NCI-H345 (cell line): ENCODE data around the gene IFRD1.
"Not testable (repeated sequence)": the region's sequence is repeated elsewhere in the genome, so short reads cannot be mapped to it uniquely, and the experiment has no call there.

ENCODE experiments used
- DNase-seq: peaks from one replicate; lab custom pipeline; 2025; lab: John Stamatoyannopoulos, UW

Gene IFRD1

DNA sequence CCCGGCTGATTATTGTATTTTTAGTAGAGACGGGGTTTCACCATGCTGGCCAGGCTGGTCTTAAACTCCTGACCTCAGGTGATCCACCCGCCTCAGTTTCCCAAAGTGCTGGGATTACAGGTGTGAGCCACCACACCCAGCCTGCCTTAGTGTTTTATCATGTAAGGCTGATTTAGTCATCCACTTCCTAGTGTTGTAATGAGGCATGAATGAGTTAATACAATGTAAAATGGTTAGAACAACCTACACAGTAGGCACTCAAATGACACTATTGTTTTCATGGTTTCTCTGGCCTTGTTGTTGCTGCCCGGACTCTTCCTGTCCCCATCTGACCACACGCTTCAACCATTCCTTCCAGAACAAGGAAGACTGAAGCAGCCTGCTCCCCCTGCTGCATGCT is 66.2 kb downstream of the IFRD1 start:
- not testable (repeated sequence) for DNase-seq

DNA sequence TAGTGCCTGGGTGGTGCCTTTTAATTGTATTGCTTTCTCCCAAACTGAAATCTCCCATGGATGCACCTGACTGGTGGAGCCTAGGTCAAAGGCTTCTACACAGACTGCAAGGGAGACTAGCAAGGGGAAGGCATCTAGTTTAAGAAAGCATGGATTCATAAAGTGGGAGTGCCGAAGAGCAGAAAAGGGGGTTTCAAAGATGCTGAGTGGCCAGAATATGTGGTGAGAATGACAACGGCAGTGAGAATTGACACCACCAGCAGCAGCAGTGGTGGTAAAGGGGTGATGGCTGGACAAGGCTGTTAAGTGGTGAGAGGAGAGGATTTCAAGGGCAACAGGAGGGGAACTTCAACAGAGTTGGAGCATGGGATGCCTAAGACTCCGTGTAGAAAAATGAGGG is 67.2 kb downstream of the IFRD1 start:
- DNase-seq: no peak

DNA sequence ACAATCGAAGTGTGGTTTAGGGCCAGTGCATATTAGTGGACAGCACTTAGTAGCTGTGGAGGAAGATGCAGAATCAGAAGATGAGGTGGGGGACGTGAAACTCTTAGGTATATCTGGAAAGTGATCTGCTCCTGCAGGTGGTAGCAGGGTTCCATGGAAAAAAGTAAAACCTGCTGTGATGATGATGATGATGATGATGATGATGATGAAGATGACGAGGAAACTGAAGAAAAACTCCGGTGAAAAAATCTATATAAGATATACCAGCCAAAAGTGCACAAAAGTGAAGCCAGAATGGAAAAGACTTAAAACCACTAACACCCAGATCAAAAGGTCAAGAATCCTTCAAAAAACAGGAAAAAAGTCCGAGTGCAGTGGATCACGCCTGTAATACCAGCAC is 70.5 kb downstream of the IFRD1 start:
- no peak for DNase-seq

DNA sequence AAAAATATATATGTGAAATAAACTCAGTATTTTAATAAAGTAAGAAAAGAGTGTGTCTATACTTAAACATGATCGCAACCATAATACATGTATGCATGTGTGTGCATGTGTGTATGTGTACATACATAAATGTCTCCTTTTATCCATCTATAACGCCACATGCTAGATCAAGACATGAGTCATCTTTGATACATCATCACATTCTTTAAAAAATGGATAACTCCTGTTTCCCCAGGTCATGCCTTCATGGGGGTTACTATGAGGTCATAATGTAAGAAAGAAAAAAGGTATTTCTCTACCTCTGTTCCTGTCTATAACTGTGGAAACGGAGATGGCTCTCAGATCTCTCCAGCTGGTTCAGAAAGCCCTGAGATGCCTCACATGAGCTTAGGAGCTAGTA is 71.7 kb downstream of the IFRD1 start:
- no peak for DNase-seq

DNA sequence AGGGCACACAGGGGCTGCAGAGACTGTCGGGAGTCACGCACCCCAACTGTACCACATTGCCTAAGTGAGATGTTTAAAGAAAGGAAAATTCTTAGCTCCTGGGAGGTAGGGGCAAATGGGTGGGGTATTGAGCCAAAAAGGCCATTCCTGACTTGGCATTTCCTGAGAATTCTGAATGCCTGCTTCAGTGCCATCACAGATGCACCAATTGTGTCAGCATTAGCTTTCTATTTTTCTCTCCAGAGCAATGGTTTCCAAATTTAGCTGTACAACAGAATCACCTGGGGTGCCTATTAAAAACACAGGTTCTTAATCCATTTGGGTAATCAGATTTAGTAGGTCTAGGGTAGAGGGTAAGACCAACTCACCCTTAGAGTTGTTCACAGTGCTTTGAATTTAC is 73.6 kb downstream of the IFRD1 start:
- no peak for DNase-seq
